ENCODE measurements around the gene LCORL.
"Not testable (repeated sequence)": the region's sequence is repeated elsewhere in the genome, so short reads cannot be mapped to it uniquely, and the experiment has no call there.

Gene LCORL

GRCh38 chr4:18021720-18022571 is at the start of gene LCORL:
Gene LCORL (minus strand): TSS chr4:18021755. CDS start chr4:18021751, 4 bp downstream.
- DNase-seq = peak; percentile 92

- no peak for DNase-seq
Observed at GRCh38 chr4:18069810-18070209, 48.3 kb upstream of the LCORL start.

DNA sequence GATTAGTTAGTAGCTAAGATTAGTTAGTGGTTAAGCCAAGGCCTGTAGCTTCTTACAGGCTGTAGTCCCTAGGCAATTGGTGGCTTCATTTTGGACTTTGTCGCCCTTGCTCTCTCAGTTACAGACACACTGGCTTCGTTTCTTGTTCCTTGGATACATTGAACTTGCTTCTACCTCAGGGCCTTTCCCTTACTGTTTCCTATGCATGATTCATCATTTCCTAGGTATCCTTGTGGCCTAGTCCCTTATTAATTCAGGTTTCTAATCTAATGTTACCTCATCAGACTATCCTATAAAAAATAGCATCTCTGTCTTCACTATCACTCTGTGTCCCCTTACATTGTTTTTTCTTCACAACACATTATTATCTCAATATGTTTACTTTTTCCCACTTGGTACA is 45.5 kb upstream of the LCORL start:
- DNase-seq = no peak

GRCh38 chr4:18063079-18063478 is 41.5 kb upstream of the LCORL start:
- DNase-seq = no peak

- DNase-seq = no peak
Observed at GRCh38 chr4:18057821-18058533, 36.4 kb upstream of the LCORL start.

GRCh38 chr4:18056030-18056429 is 34.5 kb upstream of the LCORL start:
- no peak for DNase-seq

- DNase-seq = no peak
Observed at GRCh38 chr4:18052158-18052557, 30.6 kb upstream of the LCORL start.

GRCh38 chr4:18051281-18051680 is 29.7 kb upstream of the LCORL start:
- no peak for DNase-seq

GRCh38 chr4:18050448-18050847 is 28.9 kb upstream of the LCORL start:
- DNase-seq = no peak

DNA sequence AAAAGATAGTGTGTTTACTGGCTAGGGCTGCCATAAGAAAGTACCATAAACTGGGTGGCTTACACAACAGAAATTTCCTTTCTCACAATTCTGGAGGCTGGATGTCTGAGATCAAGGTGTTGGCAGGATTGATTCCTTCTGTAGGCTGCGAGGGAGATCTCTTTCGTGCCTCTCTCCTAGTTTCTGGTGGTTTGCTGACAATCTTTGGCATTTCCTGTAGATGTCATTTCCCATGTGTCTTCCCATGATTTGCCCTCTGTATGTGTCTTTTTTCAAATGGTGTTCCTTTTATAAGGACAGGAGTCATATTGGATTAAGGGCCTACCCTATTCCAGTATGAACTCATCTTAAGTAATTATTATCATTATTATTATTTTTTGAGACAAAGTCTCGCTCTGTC is 27.9 kb upstream of the LCORL start:
- DNase-seq = no peak

DNA sequence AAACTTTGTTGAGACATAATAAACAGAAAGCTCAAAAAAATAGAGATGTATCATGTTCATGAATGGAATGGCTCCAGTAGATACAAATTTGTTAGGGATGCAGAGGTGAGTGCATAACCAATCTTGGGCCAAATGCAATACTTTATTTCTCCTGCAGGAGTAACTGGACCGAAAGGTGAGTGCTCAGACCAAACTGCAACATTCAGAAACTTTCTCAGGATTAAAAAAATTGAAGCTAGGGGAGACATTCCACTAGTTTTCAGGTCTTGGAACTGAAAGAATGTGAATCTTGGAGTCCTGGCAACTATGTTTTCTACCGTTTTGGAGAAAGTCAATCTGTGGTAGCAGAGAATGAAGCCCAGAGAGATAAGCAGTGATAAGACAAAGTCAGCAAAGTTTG is 21.2 kb upstream of the LCORL start:
- no peak for DNase-seq

DNA sequence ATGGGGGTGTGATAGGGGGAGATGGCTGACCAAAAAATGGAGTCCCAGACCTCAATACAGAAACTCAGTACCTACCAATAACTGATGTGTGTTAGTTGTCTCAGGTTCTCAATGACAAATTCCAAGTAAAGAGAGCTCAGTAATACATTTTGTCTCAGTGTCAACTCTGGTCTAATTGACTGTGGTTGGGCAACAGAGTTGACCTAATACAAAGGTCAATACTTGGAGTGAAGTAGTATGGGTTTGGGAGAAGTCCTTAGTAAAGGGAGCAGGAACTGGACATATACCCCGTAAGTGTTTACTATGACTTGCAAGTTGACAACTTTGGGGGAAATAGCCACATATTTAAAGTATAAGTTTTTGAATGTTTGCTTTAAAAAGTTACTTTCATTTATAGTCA is 20.5 kb upstream of the LCORL start:
- no peak for DNase-seq

GRCh38 chr4:18041114-18041513 is 19.6 kb upstream of the LCORL start:
- DNase-seq = no peak

DNA sequence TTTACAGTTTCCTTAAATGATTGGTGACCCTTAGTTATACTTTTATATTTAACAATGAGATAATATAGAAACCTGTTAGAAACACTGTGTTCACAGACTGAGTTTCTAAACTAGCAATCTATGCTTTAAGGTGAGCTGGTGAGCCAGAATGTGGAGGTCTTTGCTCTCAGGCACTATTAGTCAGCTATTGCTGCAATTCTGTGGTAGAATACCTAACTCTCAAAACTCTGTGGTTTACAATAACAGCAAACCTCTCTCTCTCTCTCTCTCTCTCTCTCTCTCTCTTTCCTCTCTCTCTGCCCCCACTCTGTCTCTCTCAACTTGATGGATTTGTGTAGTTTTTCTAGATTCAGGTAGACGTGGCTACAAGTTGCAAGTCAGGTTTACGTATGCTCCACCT is 17.6 kb upstream of the LCORL start:
- no peak for DNase-seq

GRCh38 chr4:18036369-18036768 is 14.8 kb upstream of the LCORL start:
- not testable (repeated sequence) for DNase-seq

DNA sequence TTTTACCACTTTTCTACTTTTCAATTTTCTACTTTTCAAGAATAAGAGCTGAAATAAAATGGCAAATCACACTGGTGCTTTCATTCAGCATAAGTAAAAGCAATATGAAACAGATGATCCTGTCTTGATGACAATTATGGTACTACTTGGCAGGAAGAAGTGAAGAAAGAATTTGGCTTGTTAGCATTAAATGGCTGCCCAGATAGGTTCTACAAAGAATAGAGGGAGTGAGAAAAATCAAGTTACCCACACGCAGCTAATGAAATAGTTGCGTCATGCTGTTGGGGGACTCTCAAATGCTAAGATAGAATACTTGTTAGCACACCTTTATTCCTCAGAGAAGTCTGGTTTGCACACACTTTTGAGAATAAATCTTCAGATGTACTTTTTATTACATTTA is 12.5 kb upstream of the LCORL start:
- no peak for DNase-seq

DNA sequence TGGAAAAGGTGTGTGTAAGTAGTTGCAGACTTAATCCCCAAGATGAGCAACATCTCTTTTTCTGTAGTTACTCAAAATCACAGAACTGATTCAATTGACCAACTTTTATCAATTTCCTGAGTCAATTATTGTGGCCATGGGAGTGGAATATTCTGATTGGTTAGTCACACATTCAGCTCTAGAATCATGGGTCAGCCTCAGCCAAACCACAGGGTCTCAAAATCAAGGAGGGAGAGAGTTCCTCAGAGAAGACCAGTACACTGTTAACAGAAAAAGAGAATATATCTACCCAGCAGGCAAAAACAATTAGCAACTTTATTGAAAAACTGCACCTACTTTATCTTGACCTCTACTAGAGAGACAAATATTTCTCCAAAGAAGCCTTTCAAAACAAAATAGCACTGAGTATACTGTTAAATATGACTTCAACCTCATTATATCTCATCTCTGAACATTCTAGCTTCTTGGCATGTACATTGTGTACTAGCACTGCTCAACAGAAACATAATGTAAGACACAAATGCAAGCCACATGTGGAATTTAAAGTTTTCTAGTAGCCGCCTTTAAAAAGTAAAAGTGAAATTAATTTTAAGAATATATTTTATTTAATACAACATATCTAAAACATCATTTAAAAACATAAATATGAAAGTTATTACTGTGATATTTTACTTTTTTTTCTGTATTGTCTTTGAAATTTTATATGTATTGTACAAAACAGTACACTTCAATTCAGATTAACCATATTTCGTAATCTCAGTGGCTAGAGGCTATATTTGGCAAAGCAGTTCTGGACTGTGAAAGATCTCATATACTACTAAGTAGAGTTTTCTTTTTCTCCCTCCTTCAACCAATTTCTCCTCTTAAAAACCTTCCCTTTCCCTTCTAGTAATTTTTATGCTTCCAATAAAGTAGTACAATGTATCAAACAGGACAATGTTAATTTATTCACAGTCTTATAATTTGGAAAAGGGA is 11.8 kb upstream of the LCORL start:
- DNase-seq = no peak

DNA sequence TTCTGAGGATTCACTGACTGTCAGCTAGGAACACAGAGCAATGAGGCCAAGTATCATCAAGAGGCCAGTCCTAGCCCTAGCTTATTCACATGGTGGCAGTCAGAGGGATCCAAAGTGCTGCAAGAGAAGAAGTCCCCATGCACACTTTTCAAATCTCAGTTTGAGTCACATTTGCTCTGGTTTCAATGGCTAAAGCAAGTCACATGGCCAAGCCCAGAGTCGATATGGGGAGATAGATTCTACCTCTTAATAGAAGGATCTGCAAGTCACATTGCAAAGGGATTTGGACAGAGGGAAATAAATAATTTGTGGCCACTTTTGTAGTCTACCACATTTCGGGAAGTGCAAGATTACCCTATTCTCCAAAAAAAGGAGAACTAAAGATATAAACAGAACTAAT is 3.7 kb upstream of the LCORL start:
- peak; percentile 42 for DNase-seq

DNA sequence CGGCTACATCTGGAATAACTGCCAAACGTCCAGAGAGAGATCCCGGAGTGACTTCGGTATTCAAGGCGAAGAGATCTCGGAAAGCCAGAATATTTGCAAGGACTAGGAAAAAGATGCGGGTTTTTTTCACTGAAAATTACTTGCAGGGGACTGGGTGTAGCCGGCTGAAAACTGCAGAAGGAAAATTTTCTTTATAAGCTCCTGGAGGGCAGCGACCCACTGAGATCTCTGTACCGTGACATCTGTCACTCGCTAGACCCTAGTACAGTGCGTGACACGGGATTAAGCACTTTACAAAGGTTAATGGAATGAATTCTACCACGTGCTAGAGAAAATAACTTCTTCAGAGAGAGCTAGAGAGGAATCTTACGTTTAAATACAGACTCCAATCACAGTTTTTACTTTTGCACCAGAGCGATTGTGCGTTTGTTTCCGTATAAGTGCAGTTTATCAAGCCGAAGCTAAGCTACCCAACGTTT is 1.1 kb upstream of the LCORL start:
- DNase-seq = peak; percentile 2

DNA sequence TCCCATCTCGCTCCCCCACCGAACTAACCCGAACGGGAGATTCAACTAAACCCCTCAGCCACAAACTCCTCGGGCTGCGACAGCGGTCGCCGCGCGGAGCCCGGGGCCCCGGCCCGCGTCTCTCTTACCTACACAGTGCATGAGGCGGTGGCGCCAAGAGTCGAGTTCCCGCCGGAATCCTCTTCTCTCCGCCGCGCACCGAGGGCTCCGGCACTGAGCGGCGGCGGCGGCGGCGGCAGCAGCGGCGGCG is 160 bp downstream of the LCORL start:
- no peak for DNase-seq

GRCh38 chr4:18020671-18021469 is 685 bp downstream of the LCORL start:
- peak; percentile 52 for DNase-seq

DNA sequence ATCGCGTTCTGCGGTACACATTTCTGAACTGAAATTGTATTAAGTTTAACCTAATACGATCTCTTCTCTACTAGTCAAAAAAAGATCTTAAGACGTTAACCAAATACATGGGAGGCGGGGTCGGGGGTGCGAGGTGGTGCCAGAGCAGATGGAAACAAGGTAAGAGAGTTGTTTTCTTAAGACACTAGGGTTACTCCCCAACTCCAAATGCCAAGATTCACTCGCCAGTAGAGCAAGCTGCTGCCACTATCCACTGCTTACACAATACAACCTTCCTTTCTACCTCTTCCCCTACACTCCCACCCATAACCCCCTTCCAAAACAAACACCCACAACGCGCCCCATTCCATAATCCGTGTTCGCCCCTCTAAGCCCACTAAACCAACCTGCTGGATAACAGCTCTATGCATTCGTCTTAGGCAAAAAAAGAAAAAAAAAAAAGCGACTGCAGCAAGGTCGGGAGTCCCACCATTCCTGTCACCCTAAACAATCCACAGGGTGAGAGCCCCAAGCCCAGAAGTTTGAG is 1.3 kb downstream of the LCORL start:
- peak; percentile 10 for DNase-seq
